Stimulated activated CD8-positive, alpha-beta memory T cell treated with anti-CD3 and anti-CD28 coated beads, Interleukin-4, amount 100 ng/mL, for 48 hours (primary cell): ENCODE measurements around the gene PDGFRA.
A peak's percentile ranks its signal among the peaks of the same experiment; 100 is the strongest.
"Not testable (repeated sequence)": the region's sequence is repeated elsewhere in the genome, so short reads cannot be mapped to it uniquely, and the experiment has no call there.

Experiments used
- DNase-seq: peaks from one replicate; pipeline ENCODE4 v3.0.0-alpha.2; 2020

PDGFRA gene

GRCh38 chr4:54228056-54228527 is 1.0 kb upstream of the PDGFRA start:
- DNase-seq: peak; percentile 73

GRCh38 chr4:54228546-54228945 is 547 bp upstream of the PDGFRA start:
- no peak for DNase-seq

DNA sequence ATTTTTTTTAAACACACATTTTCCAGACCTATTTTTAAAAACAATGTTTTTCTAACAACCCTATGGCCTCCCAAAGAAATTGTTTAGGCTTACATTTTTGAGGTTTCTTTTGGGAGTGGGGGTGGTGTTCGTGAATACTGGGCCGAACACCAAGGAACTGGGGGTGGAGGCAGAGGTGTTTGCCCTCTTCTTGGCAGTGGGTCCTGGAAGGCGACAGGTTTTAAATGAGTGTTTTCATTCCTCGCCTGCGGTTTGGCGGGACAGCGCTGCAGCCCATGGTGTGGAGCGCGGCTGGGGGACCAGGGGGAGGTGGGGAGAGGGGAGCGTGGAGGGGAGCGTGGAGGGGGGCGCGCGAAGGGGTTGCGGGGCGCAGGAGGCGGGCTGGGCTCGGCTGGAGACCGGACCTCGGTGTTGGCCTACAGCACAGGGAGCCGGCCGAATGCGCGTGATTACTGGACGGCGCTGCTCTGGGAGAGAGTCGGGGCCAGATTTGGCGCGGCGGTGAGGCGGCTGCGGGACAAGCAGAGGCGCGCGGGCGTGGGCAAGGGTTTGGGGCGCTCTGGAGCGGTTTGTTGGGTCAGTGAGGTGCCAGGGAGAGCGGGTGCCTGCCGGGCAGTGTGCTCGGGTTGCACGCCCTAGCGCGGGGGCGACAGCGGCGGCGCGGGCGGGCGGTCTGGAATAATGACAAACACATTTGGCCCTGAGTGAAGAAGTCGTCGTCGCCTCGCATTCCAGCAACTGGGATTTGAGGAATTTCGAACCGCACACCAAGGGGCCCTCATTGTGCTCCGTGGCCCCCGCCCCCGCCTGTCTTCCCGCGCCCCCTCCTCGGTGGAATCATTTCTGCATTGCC is 764 bp downstream of the PDGFRA start:
- peak; percentile 32 for DNase-seq

GRCh38 chr4:54230484-54231418 is 1.7 kb downstream of the PDGFRA start:
- DNase-seq: no peak

DNA sequence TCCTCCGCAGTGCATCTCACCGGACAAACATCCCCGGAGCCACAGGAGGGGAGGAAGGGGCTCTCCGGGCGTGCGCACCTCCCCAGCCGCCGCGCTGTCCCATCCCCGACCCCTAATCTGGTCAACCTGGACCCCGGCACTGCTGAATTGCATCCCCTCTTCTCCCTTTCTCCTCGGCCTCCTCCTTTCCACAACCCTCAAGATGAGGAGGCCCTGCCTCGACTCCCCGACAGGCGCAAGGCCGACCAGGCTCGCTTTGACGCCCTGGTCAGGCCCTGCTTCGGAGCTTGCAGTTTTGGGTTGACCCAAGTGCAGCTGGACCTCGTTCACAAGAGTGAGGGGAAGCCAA is 2.3 kb downstream of the PDGFRA start:
- no peak for DNase-seq

DNA sequence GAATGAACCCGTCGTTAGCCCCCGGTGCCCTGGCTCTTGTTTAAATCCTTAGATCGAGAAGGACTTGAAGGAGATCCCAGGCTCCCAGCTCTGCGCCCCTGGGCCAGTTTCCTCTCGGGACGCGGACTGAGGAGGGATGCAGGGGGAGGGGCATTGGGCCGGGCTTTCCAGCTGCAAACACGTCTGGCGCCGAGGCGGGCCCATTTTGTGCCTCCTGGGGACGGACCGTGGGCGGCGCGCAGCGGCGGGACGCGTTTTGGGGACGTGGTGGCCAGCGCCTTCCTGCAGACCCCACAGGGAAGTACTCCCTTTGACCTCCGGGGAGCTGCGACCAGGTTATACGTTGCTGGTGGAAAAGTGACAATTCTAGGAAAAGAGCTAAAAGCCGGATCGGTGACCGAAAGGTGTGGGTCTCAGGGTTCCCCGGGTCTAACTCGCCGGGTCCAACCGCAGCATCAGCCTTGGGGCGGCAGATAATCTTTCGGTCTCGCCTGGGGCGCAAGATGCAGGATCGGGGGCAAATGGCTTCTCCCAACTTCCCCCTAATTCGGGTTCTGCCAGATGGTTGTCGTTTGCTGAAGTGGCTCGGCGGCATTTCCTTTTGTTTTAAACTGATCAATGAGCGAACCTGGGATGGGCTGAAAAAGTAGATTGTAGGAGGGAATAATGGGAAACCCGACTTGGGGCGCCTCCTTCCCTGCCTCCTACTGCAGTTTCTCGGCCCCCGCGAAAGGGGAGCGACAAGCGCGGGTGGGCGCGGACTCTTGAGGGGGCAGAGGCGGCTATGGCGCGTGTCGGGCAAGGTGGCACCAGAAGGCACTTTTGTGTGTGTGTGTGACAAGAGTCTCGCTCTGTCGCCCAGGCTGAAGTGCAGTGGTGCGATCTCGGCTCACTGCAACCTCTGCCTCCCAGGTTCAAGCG is 2.9 kb downstream of the PDGFRA start:
- DNase-seq: no peak

DNA sequence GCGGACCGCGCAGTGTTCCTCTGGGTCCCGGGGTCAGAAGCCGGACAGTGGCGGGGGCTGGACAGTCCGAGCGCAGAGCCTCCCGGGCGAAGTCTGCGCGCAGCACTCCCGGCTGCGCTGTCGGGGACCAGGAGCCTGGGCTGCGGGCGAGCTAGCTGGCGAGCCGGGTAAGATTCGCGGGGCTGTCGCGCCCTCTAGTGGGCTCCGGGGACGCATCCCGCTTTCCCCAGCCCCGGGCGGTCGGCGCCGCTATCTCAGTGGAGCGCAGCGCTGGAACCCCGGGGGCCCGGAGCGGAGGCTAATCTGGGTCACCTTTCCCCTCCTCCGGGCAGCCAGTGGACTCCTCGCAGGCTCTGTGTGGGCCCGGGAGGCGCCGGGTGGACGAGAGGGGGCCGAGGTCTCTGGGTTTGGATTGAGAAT is 4.2 kb downstream of the PDGFRA start:
- DNase-seq: peak; percentile 87

- DNase-seq: peak; percentile 81
Observed at GRCh38 chr4:54233697-54234496, 4.8 kb downstream of the PDGFRA start.

- no peak for DNase-seq
Observed at GRCh38 chr4:54234497-54235205, 5.6 kb downstream of the PDGFRA start.

DNA sequence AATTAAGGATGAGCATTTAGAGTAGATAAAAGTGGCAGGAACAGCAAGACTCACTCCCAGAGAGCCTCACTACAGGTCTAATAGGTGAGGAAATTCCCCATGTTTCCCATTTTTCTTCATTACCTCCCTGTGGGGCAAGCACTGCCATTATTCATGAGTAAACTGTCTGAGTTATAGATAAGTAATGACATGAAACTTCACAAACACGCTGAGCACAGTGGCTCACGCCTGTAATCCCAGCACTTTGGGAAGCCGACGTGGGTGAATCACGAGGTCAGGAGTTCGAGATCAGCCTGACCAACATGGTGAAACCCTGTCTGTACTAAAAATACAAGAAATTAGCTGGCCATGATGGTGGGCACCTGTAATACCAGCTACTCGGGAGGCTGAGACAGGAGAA is 7.2 kb downstream of the PDGFRA start:
- not testable (repeated sequence) for DNase-seq

DNA sequence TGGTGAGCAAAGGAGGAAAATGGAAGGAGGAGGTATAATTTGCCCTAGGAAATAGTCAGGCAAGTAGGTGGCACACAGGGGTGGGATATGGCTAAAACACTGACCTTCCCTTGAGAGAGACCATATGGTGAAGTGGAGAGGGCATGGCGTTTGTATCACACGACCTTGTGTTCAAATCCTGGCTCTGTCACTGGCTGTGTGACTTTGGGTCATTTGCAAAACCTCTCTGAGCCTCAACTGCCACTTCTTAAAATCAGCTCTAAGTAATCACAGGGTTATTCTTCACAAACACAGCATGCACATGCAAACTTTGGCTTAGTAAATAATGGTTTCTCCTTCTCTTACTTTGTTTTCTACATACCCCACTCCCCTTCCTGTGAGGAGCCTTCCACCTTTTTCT is 8.7 kb downstream of the PDGFRA start:
- DNase-seq: no peak

- DNase-seq: no peak
Observed at GRCh38 chr4:54238389-54238788, 9.3 kb downstream of the PDGFRA start.

- DNase-seq: not testable (repeated sequence)
Observed at GRCh38 chr4:54241268-54241823, 12.3 kb downstream of the PDGFRA start.

DNA sequence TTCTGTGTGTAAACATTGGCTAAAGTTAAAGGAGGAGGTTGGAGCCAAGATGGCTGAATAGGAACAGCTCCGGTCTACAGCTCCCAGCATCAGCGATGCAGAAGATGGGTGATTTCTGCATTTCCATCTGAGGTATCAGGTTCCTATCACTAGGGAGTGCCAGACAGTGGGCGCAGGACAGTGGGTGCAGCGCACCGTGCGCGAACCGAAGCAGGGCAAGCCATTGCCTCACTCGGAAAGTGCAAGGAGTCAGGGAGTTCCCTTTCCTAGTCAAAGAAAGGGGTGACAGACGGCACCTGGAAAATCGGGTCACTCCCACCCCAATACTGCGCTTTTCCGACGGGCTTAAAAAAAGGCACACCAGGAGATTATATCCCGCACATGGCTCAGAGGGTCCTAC is 14.4 kb downstream of the PDGFRA start:
- DNase-seq: not testable (repeated sequence)

DNA sequence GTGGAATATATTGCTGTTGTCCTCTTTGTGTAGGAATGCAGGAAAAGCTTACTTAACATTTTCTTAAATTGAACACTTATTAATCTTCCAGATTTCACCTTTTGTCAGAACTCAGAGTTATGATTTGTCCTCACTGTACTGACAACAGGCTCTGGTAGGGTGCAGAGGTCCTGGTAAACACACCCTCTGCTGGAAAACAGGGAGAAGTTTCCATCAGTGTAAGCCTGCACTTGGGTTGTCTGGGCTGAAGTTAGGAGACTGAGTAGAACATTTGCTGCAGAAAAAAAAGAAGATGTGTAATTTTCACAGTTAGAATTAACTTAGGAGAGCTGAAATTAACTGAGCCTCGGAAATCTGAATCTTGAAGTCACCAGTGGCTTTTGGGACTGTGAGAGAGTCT is 23.2 kb downstream of the PDGFRA start:
- DNase-seq: not testable (repeated sequence)

DNA sequence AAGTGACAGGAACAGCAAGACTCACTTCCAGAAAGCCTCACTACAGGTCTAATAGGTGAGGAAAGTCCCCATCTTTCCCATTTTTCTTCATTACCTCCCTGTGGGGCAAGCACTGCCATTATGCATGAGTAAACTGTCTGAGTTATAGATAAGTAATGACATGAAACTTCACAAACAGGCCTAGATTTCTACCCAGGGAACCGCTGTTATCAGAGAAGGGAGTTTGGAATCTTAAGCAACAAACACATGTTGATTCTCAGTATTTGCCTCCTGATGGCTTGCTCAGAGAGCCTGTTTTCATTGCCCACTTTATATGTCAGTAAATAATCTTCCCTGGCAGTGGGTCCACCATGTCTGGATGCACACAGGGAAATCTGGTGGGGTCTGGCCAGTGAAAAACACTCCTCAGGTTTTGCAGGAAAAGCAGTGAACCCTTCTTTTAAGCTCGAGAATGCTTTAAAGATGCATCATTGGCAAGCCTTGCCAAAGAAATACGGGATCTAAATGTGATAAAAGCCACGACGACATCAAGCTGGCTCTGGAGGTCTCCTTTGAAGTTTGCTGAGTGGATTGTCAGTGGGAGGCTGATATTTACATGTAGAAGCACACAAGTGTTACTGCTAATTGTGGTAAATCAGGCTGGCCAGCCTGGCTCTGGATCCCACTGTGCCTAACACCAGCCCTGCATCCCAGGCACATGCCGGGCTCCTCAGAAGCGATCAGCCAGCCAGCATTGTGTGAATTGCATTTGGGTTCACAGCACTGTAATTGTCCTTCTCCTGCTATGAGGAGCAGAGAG is 25.2 kb downstream of the PDGFRA start:
- DNase-seq: no peak

DNA sequence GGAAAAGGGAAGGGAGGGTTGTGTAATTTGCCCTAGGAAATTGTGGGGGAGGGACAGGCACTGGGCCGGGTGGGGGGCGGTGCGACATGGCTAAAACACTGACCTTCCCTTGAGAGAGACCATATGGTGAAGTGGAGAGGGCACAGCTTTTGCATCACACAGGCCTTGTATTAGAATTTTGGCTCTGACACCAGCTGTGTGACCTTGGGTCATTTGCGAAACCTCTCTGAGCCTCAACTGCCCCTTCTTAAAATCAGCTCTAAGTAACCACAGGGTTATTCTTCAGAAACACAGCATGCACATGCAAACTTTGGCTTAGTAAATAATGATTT is 25.8 kb downstream of the PDGFRA start:
- no peak for DNase-seq

GRCh38 chr4:54255881-54256280 is 26.8 kb downstream of the PDGFRA start:
- DNase-seq: no peak

DNA sequence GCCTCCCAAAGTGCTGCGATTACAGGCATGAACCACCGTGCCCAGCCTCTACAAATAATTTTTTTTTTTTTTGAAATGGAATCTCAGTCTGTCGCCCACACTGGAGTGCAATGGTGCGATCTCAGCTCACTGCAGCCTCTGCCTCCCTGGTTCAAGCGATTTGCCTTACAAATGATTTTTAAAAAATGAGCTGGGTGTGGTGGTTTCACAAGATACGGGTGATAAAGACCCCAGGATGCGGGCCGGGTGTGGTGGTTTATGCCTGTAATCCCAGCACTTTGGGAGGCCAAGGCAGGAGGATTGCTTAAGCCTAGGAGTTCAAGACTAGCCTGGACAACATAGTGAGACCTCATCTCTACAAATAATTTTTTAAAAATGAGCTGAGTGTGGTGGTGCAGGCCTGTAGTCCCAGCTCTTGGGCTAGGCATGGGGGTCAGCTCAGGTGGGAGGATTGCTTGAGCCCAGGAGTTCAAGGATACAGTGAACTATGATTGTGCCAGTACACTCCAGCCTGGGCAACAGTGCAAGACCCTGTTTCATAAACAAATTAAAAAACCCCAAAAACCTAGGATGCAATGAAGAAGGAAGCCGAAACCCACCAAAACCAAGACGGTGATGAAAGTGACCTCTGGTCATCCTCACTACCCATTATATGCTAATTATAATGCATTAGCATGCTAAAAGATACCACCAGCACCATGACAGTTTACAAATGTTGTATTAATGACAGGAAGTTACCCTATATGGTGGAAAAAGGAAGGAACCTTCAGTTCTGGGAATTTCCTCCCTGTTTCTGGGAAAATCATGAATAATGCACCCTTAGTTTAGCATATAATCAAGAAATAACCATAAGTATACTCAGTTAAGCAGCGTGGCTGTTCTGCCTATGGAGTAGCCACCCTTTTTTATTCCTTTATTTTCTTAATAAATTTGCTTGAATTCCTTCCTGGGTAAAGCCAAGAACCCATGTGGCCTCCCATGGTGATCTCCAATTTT is 27.7 kb downstream of the PDGFRA start:
- no peak for DNase-seq
